K562 (cell line): Measurements from ENCODE around the gene SLMAP. TPM values are rescaled to one million over a fixed set of nuclear protein-coding genes. Genes with fewer than 3 reads are reported as not detected.

Experiments
- ATAC-seq: fragments of 200-7000 bp; cut with Tn5 transposase; 3 replicates; pipeline ENCODE4 v1.9.1; 2020; ENCODE audit warnings: moderate library complexity
- BruUV-seq: library from RNA; stranded (reverse); fragments of 400-500 nt; replicated peaks from 2 replicates; lab custom pipeline; 2021; lab: Mats Ljungman, UMichigan
- CTCF ChIA-PET: fragments of 300-600 bp; formaldehyde crosslinking; extraction: SDS; loops from one replicate; lab custom pipeline; 2021; ENCODE audit warnings: low intra/inter-chr PET ratio; lab: Yijun Ruan, JAX
- POLR2A ChIA-PET: fragments of 300-600, 350-650 bp; sonication (Branson Sonifier 250); formaldehyde crosslinking; extraction: SDS; loops from one replicate; lab custom pipeline; 2021; ENCODE audit warnings: antibody characterized with exemption, inconsistent platforms; lab: Yijun Ruan, JAX
- DNase-seq, 4 experiments: peaks; one replicate each; pipeline versions ENCODE4 v3.0.0 to v3.0.0-alpha.2; 2011 to 2018; ENCODE audit warnings: low spot score in 3 of 4, mixed read lengths in 3 of 4; ENCODE audit errors: extremely low read depth in 1 of 4
- FAIRE-seq: peaks from 2 replicates; lab custom pipeline; 2011; peaks lifted over from hg19 to GRCh38; lab: Jason Lieb, UNC
- H2AFZ ChIP-seq: 2 replicates; pipeline ENCODE4 v1.6.0; 2011; ENCODE audit warnings: low read depth, low read length, control low read depth, inconsistent platforms
- H3K27ac ChIP-seq: fragments of 200-600 bp; 3 replicates; pipeline ENCODE4 v1.8.0; 2011; ENCODE audit warnings: low read depth, mild to moderate bottlenecking, control low read depth, inconsistent platforms, low read length, moderate library complexity, mixed read lengths; ENCODE audit errors: extremely low read depth
- H3K27me3 ChIP-seq, 2 experiments: fragments of 300-600 bp in 1 of 2; 2 replicates in 1 of 2; 3 replicates in 1 of 2; pipeline versions ENCODE4 v1.6.0 to v1.8.0; 2011; ENCODE audit warnings: inconsistent platforms in 2 of 2, low read length in 2 of 2, mild to moderate bottlenecking in 1 of 2, mixed read lengths in 1 of 2, moderate library complexity in 1 of 2; ENCODE audit not compliant: control insufficient read depth in 2 of 2, insufficient read depth in 2 of 2
- H3K36me3 ChIP-seq: fragments of 300-600 bp; 3 replicates; pipeline ENCODE4 v1.8.0; 2011; ENCODE audit warnings: mild to moderate bottlenecking, low read length, inconsistent platforms; ENCODE audit not compliant: control insufficient read depth, insufficient read depth
- H3K4me1 ChIP-seq, 2 experiments: fragments of 200-600 bp in 1 of 2; replicated peaks in 1 of 2; 2 replicates in 1 of 2; 3 replicates in 1 of 2; pipeline versions ENCODE4 v1.5.1 to v1.8.0; 2011; ENCODE audit warnings: inconsistent platforms in 2 of 2, low read length in 2 of 2, mild to moderate bottlenecking in 1 of 2, mixed read lengths in 1 of 2, moderate library complexity in 1 of 2; ENCODE audit not compliant: control insufficient read depth in 2 of 2, insufficient read depth in 2 of 2
- H3K4me2 ChIP-seq: 2 replicates; pipeline ENCODE4 v1.6.1; 2011; ENCODE audit warnings: low read length, control low read depth, inconsistent platforms, mixed read lengths; ENCODE audit not compliant: insufficient read depth
- H3K4me3 ChIP-seq: fragments of 200-600 bp; sonication (generic), shearing (Covaris generic); 2 replicates; pipeline ENCODE4 v1.5.1; 2016; ENCODE audit warnings: control low read depth, inconsistent platforms
- H3K79me2 ChIP-seq: fragments of 200-600 bp; 3 replicates; pipeline ENCODE4 v1.8.0; 2011; ENCODE audit warnings: low read length, inconsistent platforms; ENCODE audit not compliant: control insufficient read depth, insufficient read depth
- H3K9ac ChIP-seq, 2 experiments: 2 replicates each; pipeline versions ENCODE4 v1.6.0 to v1.6.1; 2011; ENCODE audit warnings: low read depth in 2 of 2, low read length in 2 of 2, control low read depth in 1 of 2, inconsistent platforms in 1 of 2, mild to moderate bottlenecking in 1 of 2, mixed read lengths in 1 of 2; ENCODE audit not compliant: insufficient read depth in 1 of 2
- H3K9me1 ChIP-seq: one replicate; pipeline ENCODE4 v1.6.0; 2011; ENCODE audit warnings: inconsistent platforms, mild to moderate bottlenecking, low read length, moderate library complexity; ENCODE audit not compliant: control insufficient read depth, insufficient read depth
- H3K9me3 ChIP-seq: replicated peaks from 2 replicates; pipeline ENCODE4 v1.5.1; 2011; ENCODE audit warnings: low read depth, low read length, inconsistent platforms; ENCODE audit not compliant: control insufficient read depth, insufficient read depth
- H4K20me1 ChIP-seq: replicated peaks from 2 replicates; pipeline ENCODE4 v1.6.1; 2011; ENCODE audit warnings: low read length, inconsistent platforms, mixed read lengths; ENCODE audit not compliant: control insufficient read depth, insufficient read depth
- BDP1 ChIP-seq: IDR thresholded peaks from 3 replicates; pipeline ENCODE4 v1.6.1; 2011; ENCODE audit not compliant: insufficient read length, insufficient read depth
- BRCA1 ChIP-seq, 2 experiments: fragments of 450-650 bp in 1 of 2; sonication (generic) in 1 of 2; formaldehyde crosslinking in 1 of 2; IDR thresholded peaks; 2 replicates each; pipeline versions ENCODE4 v1.5.0 to v1.6.1; 2017 to 2020; ENCODE audit warnings: mild to moderate bottlenecking in 1 of 2, missing genetic modification reagents in 1 of 2
- FUS ChIP-seq: fragments of 200-400 bp; formaldehyde crosslinking; optimal IDR thresholded peaks from 2 replicates; pipeline ENCODE3; 2017; ENCODE audit warnings: low read depth, low read length
- HDGF ChIP-seq: fragments of 450-650 bp; IDR thresholded peaks from 2 replicates; pipeline ENCODE4 v1.6.1; 2016
- HMG20B ChIP-seq: fragments of 250-450 bp; sonication (Bioruptor Pico); IDR thresholded peaks from 2 replicates; pipeline ENCODE4 v1.5.0; 2021; ENCODE audit warnings: mild to moderate bottlenecking
- HOXB6 ChIP-seq: fragments of 250-450 bp; sonication (Bioruptor Pico); IDR thresholded peaks from 2 replicates; pipeline ENCODE4 v1.5.1; 2022; ENCODE audit warnings: mild to moderate bottlenecking, borderline replicate concordance
- KDM1A ChIP-seq, 2 experiments: fragments of 450-650 bp; IDR thresholded peaks; 2 replicates each; pipeline ENCODE4 v1.6.1; 2016; ENCODE audit warnings: mild to moderate bottlenecking in 2 of 2
- KLF1 ChIP-seq: fragments of 450-650 bp; IDR thresholded peaks from 2 replicates; pipeline ENCODE4 v1.6.1; 2016; ENCODE audit warnings: missing genetic modification characterization, missing compliant biosample characterization
- PHF20 ChIP-seq: fragments of 450-650 bp; IDR thresholded peaks from 2 replicates; pipeline ENCODE4 v1.6.1; 2018; ENCODE audit not compliant: partially characterized antibody
- RBM17 ChIP-seq: fragments of 200-400 bp; formaldehyde crosslinking; IDR thresholded peaks from 2 replicates; pipeline ENCODE4 v1.6.1; 2017; ENCODE audit warnings: low read depth, mild to moderate bottlenecking, low read length, borderline replicate concordance
- SIN3B ChIP-seq: fragments of 450-650 bp; IDR thresholded peaks from 2 replicates; pipeline ENCODE4 v1.6.1; 2017; ENCODE audit warnings: low read depth, mild to moderate bottlenecking, moderate library complexity
- ZNF174 ChIP-seq: fragments of 250-450 bp; sonication (Bioruptor Pico); IDR thresholded peaks from 2 replicates; pipeline ENCODE4 v1.4.0; 2020; ENCODE audit warnings: mild to moderate bottlenecking
- ZNF408 ChIP-seq: fragments of 250-450 bp; sonication (Bioruptor Pico); IDR thresholded peaks from 2 replicates; pipeline ENCODE4 v1.4.0; 2020; ENCODE audit warnings: low read depth, mild to moderate bottlenecking, moderate library complexity
- ZNF444 ChIP-seq: fragments of 250-450 bp; sonication (Bioruptor Pico); IDR thresholded peaks from 2 replicates; pipeline ENCODE4 v1.4.0; 2020; ENCODE audit warnings: mild to moderate bottlenecking, moderate library complexity
- ZNF77 ChIP-seq: fragments of 250-450 bp; sonication (Bioruptor Pico); IDR thresholded peaks from 2 replicates; pipeline ENCODE4 v1.5.0; 2020
- ZNF780A ChIP-seq: fragments of 250-450 bp; sonication (Bioruptor Pico); IDR thresholded peaks from 2 replicates; pipeline ENCODE4 v1.5.0; 2021; ENCODE audit warnings: mild to moderate bottlenecking
- WGBS: fragments of 100-300 bp; shearing (Covaris generic); methylation state at CpG from one replicate; pipeline ENCODE4 v1.1.6; 2016; ENCODE audit warnings: low coverage, mixed read lengths; ENCODE audit not compliant: insufficient coverage; ENCODE audit errors: missing lambda C conversion rate; 5-methylcytosine and 5-hydroxymethylcytosine counted together
- in situ Hi-C: fragments of 300-500 bp; cut with MboI; formaldehyde crosslinking; loops from 4 replicates; pipeline ENCODE4 v1.15.0; 2018; ENCODE audit warnings: inconsistent platforms, mixed read lengths
- intact Hi-C: fragments of 100-400 bp; cut with micrococcal nuclease; formaldehyde crosslinking; loops from 2 replicates; pipeline ENCODE4 v1.14.2; 2022
- polyA plus RNA-seq, 8 experiments: library from polyadenylated mRNA; depleted of rRNA in 4 of 8; stranded (reverse) in 5 of 8; unstranded in 3 of 8; fragments of >200 nt; fragmentation: Nextera tagmentation in 2 of 8; fragmentation: Illumina TruSeq in 1 of 8; extraction: Ambion mirVana in 2 of 8; extraction: Trizol in 1 of 8; gene quantifications; 2 replicates each; pipeline versions ENCODE4 v1.2.1 to v1.2.3, GENCODE V29; 2011 to 2014; ENCODE audit warnings: inconsistent platforms in 1 of 8, missing spikeins in 1 of 8
- total RNA-seq, 7 experiments: library from RNA; depleted of rRNA in 6 of 7; stranded (reverse); fragments of >200 nt in 6 of 7; fragmentation: Illumina TruSeq in 2 of 7; extraction: Trizol in 2 of 7; gene quantifications; 2 replicates each; pipeline versions ENCODE4 v1.2.1 to v1.2.3, GENCODE V29; 2011 to 2021; ENCODE audit warnings: low replicate concordance in 1 of 7

SLMAP gene
- total and polyA plus RNA-seq, 9 of the 15 experiments (the other 6 are each of a cell fraction or from before 2014, with no cell fraction given) = 12.1 to 50.7 (median 28.3) TPM

GRCh38 chr3:57893668-57894067 lies 137.6 kb downstream of the SLMAP start:
- FAIRE-seq (no peak), ATAC-seq (no peak), DNase-seq (no peak)
- Histone ChIP-seq H3K9me1 (no peaks in the 10 kb centered on the region), H3K36me3 (peaks cover 15% of the 10 kb centered on the region; the same call in 2 of the 3 replicates), H3K4me1 (no peaks in the 10 kb centered on the region), H3K79me2 (no peaks in the 10 kb centered on the region), H3K4me2 (no peak overlapping the region), H3K27ac (no peak overlapping the region), H3K27me3 (no peaks in the 10 kb centered on the region), H4K20me1 (no peaks in the 10 kb centered on the region), H2AFZ (no peak overlapping the region), H3K9ac (no peak overlapping the region), H3K4me3 (no peak overlapping the region), H3K9me3 (no peaks in the 10 kb centered on the region)
- TF ChIP-seq KDM1A (IDR thresholded peaks at IDR 0.05) = no peak
- ChIA-PET POLR2A (no interaction called here), CTCF (no interaction called here)
- intact Hi-C loops = no loop called here
- no TSS peak for BruUV-seq
- 97% methylated on average over 3 of the region's 3 CpGs for WGBS
- in situ Hi-C loops = no loop called here

DNA sequence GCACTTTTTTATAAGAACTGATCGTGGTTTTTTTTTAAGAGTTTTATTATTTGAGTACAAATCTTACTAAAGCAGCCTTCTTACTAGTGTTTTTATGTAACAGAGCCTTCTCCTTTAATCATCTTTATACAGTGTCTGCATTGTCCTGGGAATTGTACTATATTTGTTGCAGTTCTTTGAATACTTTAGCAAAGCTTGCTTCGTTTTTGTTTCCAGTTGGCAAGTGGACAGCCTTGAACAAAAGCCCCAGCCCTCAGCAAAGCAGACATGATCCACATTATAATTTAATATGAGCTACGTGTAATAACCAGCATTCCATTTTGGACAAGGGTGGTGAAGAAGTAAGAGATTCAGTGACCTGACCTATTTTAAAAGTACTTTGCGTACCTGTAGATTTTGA lies 139.9 kb downstream of the SLMAP start:
- TF ChIP-seq BRCA1 (IDR thresholded peaks at IDR 0.05) (no peak), BRCA1 (CRISPR knock-in tag; IDR thresholded peaks at IDR 0.05) (no peak), ZNF174 (CRISPR knock-in tag) (no peak), ZNF77 (CRISPR knock-in tag) (no peak), RBM17 (no peak), ZNF780A (CRISPR knock-in tag) (no peak), HOXB6 (no peak), HMG20B (CRISPR knock-in tag) (no peak), SIN3B (no peak), HDGF (no peak), KLF1 (tag) (no peak), PHF20 (no peak), ZNF444 (CRISPR knock-in tag) (no peak), BDP1 (no peak), ZNF408 (CRISPR knock-in tag) (no peak), FUS (no peak)
- H3K9ac ChIP-seq = no peak overlapping the region
- peaks cover 17% of the 10 kb centered on the region; the same call in 1 of the 3 replicates for H3K36me3 ChIP-seq
- no peak overlapping the region for H3K4me2 ChIP-seq
- H3K9me3 ChIP-seq = no peaks in the 10 kb centered on the region
- WGBS = 86% methylated on average over 4 of the region's 4 CpGs
- in situ Hi-C loops (no loop called here), intact Hi-C loops (no loop called here)
- H3K79me2 ChIP-seq = no peaks in the 10 kb centered on the region
- DNase-seq (no peak), ATAC-seq (no peak), FAIRE-seq (no peak)
- no peak overlapping the region for H3K4me3 ChIP-seq
- no peaks in the 10 kb centered on the region for H3K27me3 ChIP-seq
- ChIA-PET POLR2A (interaction anchor here (0.7 kb wide), 1 partner anchor 134 kb away, joined by 3 read pairs; no protein-coding TSS in a partner anchor), CTCF (no interaction called here)
- H3K4me1 ChIP-seq = no peaks in the 10 kb centered on the region
- no peak overlapping the region for H2AFZ ChIP-seq
- H3K9me1 ChIP-seq = no peaks in the 10 kb centered on the region
- no peaks in the 10 kb centered on the region for H4K20me1 ChIP-seq
- BruUV-seq = no TSS peak
- H3K27ac ChIP-seq = no peak overlapping the region
